HL-60 (cell line): ENCODE results near the gene XPO1.

Experiments used
- DNase-seq, 2 experiments: peaks; one replicate each; pipeline ENCODE4 v3.0.0-alpha.2; 2010 to 2020; ENCODE audit warnings: low read depth in 1 of 2, low spot score in 1 of 2
- H3K27ac ChIP-seq: fragments of 250-450 bp; sonication (Bioruptor Pico); replicated peaks from 2 replicates; pipeline ENCODE4 v1.5.1; 2020; ENCODE audit warnings: mild to moderate bottlenecking, moderate library complexity
- H3K27me3 ChIP-seq: fragments of 250-450 bp; sonication (Bioruptor Pico); 2 replicates; pipeline ENCODE4 v1.5.1; 2021; ENCODE audit warnings: mild to moderate bottlenecking, moderate library complexity; ENCODE audit not compliant: insufficient read depth, poor library complexity, severe bottlenecking
- H3K4me3 ChIP-seq: replicated peaks from 2 replicates; pipeline ENCODE4 v1.5.1; 2011; ENCODE audit warnings: mild to moderate bottlenecking, control low read depth, low read length; ENCODE audit not compliant: insufficient read depth
- CTCF ChIP-seq: IDR thresholded peaks from one replicate; pipeline ENCODE4 v1.5.1; 2011; ENCODE audit warnings: low read length, control low read depth, inconsistent platforms; ENCODE audit not compliant: insufficient read depth
- GABPA ChIP-seq: IDR thresholded peaks from 2 replicates; pipeline ENCODE4 v1.6.1; 2012; ENCODE audit warnings: low read depth
- POLR2AphosphoS5 ChIP-seq: IDR thresholded peaks from 2 replicates; pipeline ENCODE4 v1.6.1; 2012; ENCODE audit warnings: low read depth
- REST ChIP-seq: IDR thresholded peaks from 2 replicates; pipeline ENCODE4 v1.6.1; 2012; ENCODE audit warnings: low read depth; ENCODE audit not compliant: insufficient replicate concordance
- SPI1 ChIP-seq: IDR thresholded peaks from 2 replicates; pipeline ENCODE4 v1.6.1; 2012; ENCODE audit warnings: low read depth, mild to moderate bottlenecking, borderline replicate concordance

XPO1 gene

GRCh38 chr2:61504949-61505348 lies 33.2 kb downstream of the XPO1 start:
- TF ChIP-seq SPI1: no peak
- no peak for TF ChIP-seq GABPA
- TF ChIP-seq CTCF: no peak
- TF ChIP-seq REST: no peak
- Histone ChIP-seq H3K4me3 (no peak overlapping the region), H3K27ac (no peak overlapping the region), H3K27me3 (no peaks in the 10 kb centered on the region)
- DNase-seq: no peak

- Histone ChIP-seq H3K27me3 (no peaks in the 10 kb centered on the region), H3K27ac (no peak overlapping the region), H3K4me3 (no peak overlapping the region)
- TF ChIP-seq GABPA (no peak), CTCF (no peak), REST (no peak), SPI1 (no peak), POLR2AphosphoS5 (no peak)
- no peak for DNase-seq
These were observed 39.1 kb downstream of the XPO1 start for GRCh38 chr2:61499060-61499459.

- Histone ChIP-seq H3K27me3 (no peaks in the 10 kb centered on the region), H3K27ac (no peak overlapping the region), H3K4me3 (no peak overlapping the region)
- no peak for TF ChIP-seq CTCF
- no peak for TF ChIP-seq POLR2AphosphoS5
- no peak for TF ChIP-seq REST
- TF ChIP-seq GABPA: no peak
- TF ChIP-seq SPI1: no peak
- no peak for DNase-seq
These were observed 44.6 kb downstream of the XPO1 start for GRCh38 chr2:61493523-61493942.
